SU-DHL-6 (cell line): ENCODE data around the gene THNSL1.

Experiments used
- EZH2phosphoT487 ChIP-seq: fragments of 200-600 bp; sonication (generic), shearing (Covaris generic); conservative IDR thresholded peaks from 2 replicates; pipeline ENCODE4 v1.6.1; 2018; ENCODE audit warnings: mild to moderate bottlenecking, antibody characterized with exemption, low read length, moderate library complexity, mixed read lengths
- TF ChIP-seq, protein P1 (sequence below): fragments of 200-600 bp; sonication (generic); IDR thresholded peaks from one replicate; pipeline ENCODE4 v1.5.1; 2017; ENCODE audit warnings: antibody characterized with exemption, mild to moderate bottlenecking, low read length, moderate library complexity; ENCODE audit not compliant: insufficient read depth, poor library complexity, severe bottlenecking

DNA sequence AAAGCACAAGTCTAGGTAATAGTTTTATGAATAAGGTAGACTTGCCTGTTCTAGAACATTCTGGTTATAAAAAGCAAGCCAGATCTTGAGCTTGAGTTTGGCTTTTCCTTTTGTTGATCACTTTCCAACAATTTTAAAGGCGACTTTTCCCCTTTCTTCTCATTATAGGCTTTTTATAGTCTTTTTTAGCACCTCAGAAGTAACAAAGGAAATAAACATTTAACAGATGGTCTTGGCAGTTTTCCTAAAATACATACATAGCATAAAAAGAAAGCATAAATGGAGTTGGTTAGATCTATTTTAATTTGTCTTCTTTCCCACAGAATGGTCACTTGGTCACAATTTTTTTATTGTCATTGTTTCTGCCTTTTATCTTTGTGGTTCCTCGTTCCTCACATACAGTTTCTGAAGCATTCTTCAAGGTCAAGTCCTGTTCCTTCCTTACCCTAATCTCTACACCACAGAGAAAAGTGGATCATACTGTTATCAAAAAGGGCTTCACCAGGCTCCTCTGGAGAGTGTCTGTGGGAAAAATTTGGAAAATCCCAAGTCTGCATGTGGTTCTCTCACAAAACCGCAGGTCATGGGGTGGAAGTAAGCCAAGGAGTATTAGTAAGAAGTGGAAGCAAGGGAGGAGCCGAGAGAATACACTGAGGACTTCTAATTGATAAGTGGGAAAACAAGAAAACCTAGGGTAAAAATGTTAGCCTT is 31.3 kb downstream of the THNSL1 start:
- TF ChIP-seq, protein P1, sequence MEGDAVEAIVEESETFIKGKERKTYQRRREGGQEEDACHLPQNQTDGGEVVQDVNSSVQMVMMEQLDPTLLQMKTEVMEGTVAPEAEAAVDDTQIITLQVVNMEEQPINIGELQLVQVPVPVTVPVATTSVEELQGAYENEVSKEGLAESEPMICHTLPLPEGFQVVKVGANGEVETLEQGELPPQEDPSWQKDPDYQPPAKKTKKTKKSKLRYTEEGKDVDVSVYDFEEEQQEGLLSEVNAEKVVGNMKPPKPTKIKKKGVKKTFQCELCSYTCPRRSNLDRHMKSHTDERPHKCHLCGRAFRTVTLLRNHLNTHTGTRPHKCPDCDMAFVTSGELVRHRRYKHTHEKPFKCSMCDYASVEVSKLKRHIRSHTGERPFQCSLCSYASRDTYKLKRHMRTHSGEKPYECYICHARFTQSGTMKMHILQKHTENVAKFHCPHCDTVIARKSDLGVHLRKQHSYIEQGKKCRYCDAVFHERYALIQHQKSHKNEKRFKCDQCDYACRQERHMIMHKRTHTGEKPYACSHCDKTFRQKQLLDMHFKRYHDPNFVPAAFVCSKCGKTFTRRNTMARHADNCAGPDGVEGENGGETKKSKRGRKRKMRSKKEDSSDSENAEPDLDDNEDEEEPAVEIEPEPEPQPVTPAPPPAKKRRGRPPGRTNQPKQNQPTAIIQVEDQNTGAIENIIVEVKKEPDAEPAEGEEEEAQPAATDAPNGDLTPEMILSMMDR: no peak
- TF ChIP-seq EZH2phosphoT487: no peak
